ENCODE data around the gene MED8. TPM values are rescaled to one million over a fixed set of nuclear protein-coding genes. Genes with fewer than 3 reads are reported as not detected.

Gene MED8
- total and polyA plus RNA-seq, 2 of the 13 experiments (the other 11 are each of a cell fraction or from before 2014, with no cell fraction given), result 16.9 to 77.4 TPM

DNA sequence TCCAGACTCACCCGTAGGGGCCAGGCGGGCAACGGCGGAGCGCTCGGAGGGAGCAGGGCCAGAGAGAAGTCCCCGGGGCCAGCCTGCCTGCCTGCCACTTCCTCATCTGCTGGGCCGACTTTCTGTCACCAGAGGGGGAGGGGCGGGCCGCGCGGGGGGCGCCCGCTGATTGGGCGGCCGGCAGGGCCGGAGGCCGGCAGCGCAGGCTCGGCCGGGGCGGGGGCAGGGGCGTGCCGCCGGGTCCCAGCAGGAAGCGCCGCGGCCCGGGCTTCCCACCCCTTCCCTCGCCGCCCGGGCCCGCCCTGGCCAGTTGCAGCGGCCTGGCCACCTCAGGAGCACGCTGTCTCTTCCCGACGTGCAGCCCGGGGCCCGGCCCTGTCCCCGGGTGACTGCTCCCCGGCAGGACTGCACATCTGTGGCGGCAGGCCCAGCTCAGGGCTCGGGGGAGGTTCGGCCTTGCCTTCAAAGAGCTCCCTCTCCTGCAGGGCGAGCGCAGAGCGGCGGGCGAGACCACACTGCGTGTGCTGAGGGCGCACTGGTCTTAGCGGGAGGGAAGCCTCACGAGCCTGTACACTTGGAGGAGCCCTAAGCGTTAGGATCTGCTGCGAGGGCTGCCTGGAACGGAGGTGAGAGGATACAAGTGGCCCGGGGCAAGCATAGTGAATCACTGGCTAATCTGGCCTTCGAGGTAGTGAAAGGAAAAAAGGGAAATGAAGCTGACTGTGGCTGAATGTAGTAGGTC is 21.5 kb downstream of the MED8 start, which contains the start of gene ELOVL1 (continued):
- TF ChIP-seq, protein P1, sequence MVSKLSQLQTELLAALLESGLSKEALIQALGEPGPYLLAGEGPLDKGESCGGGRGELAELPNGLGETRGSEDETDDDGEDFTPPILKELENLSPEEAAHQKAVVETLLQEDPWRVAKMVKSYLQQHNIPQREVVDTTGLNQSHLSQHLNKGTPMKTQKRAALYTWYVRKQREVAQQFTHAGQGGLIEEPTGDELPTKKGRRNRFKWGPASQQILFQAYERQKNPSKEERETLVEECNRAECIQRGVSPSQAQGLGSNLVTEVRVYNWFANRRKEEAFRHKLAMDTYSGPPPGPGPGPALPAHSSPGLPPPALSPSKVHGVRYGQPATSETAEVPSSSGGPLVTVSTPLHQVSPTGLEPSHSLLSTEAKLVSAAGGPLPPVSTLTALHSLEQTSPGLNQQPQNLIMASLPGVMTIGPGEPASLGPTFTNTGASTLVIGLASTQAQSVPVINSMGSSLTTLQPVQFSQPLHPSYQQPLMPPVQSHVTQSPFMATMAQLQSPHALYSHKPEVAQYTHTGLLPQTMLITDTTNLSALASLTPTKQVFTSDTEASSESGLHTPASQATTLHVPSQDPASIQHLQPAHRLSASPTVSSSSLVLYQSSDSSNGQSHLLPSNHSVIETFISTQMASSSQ (IDR thresholded peaks at IDR 0.05; ENCODE audit: low read depth), result no peak
- TF ChIP-seq, protein P1 (CRISPR knock-in tag; IDR thresholded peaks at IDR 0.05; ENCODE audit: borderline replicate concordance), result no peak
- TF ChIP-seq ADNP (CRISPR knock-in tag; IDR thresholded peaks at IDR 0.05), result no peak
- TF ChIP-seq, protein P2, sequence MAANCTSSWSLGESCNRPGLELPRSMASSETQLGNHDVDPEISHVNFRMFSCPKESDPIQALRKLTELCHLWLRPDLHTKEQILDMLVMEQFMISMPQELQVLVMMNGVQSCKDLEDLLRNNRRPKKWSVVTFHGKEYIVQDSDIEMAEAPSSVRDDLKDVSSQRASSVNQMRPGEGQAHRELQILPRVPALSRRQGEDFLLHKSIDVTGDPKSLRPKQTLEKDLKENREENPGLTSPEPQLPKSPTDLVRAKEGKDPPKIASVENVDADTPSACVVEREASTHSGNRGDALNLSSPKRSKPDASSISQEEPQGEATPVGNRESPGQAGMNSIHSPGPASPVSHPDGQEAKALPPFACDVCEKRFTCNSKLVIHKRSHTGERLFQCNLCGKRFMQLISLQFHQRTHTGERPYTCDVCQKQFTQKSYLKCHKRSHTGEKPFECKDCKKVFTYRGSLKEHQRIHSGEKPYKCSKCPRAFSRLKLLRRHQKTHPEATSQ (CRISPR knock-in tag; IDR thresholded peaks at IDR 0.05; ENCODE audit: borderline replicate concordance), result peak; percentile 80; the same call in 1 of the 2 replicates
- TF ChIP-seq, protein P3, sequence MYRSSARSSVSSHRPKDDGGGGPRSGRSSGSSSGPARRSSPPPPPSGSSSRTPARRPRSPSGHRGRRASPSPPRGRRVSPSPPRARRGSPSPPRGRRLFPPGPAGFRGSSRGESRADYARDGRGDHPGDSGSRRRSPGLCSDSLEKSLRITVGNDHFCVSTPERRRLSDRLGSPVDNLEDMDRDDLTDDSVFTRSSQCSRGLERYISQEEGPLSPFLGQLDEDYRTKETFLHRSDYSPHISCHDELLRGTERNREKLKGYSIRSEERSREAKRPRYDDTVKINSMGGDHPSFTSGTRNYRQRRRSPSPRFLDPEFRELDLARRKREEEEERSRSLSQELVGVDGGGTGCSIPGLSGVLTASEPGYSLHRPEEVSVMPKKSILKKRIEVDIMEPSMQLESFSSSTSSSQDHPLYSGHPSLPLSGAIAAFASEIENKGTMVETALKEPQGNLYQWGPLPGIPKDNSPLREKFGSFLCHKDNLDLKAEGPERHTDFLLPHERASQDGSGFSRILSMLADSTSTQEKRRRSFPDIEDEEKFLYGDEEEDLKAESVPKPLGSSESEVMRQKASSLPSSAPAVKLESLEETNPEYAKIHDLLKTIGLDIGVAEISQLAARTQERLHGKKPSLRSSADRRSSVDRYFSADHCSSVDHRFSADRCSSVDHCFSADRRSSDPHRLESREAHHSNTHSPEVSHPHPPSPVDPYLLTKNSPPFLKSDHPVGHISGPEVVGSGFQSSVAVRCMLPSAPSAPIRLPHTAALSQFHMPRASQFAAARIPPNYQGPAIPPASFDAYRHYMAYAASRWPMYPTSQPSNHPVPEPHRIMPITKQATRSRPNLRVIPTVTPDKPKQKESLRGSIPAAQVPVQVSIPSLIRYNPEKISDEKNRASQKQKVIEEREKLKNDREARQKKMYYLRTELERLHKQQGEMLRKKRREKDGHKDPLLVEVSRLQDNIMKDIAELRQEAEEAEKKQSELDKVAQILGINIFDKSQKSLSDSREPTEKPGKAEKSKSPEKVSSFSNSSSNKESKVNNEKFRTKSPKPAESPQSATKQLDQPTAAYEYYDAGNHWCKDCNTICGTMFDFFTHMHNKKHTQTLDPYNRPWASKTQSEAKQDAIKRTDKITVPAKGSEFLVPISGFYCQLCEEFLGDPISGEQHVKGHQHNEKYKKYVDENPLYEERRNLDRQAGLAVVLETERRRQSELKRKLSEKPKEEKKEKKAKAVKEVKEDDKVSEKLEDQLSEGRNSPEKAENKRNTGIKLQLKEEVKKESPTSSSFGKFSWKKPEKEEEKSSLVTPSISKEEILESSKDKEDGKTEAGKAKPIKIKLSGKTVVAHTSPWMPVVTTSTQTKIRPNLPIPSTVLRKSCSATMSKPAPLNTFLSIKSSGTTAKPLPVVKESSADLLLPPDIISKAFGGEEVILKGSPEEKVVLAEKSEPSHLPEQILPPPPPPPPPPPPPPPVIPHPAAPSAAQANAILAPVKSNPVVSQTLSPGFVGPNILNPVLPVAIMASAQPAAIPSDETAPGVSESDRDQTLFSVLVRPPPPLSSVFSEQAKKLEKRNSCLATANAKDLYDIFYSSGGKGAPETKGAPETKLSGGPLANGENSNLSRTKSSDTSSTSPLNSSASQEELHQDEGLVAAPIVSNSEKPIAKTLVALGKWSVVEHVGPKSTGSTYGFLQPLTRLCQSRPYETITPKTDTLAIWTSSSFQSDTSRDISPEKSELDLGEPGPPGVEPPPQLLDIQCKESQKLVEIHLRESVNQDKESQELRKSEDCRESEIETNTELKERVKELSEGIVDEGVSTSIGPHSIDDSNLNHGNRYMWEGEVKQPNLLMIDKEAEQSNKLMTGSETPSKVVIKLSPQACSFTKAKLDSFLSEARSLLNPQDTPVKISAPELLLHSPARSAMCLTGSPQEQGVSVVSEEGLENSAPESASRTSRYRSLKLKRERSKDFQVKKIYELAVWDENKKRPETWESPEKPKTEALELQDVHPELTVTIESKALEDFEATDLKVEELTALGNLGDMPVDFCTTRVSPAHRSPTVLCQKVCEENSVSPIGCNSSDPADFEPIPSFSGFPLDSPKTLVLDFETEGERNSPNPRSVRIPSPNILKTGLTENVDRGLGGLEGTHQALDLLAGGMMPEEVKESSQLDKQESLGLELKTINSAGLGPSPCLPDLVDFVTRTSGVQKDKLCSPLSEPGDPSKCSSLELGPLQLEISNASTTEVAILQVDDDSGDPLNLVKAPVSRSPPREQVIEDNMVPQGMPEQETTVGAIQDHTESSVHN (CRISPR knock-in tag; IDR thresholded peaks at IDR 0.05), result no peak
- TF ChIP-seq ZNF724P (CRISPR knock-in tag; IDR thresholded peaks at IDR 0.05; ENCODE audit: borderline replicate concordance), result 0 out of 2 replicates have a peak, but pooled peaks have one; percentile 66
- TF ChIP-seq KAT2B (IDR thresholded peaks at IDR 0.05; ENCODE audit: borderline replicate concordance, low read depth, low read length), result no peak
- TF ChIP-seq PPARG (CRISPR knock-in tag; conservative IDR thresholded peaks at IDR 0.05), result peak; percentile 43; the same call in 1 of the 2 replicates
- peak; percentile 88 for TF ChIP-seq POLR2AphosphoS5 (IDR thresholded peaks at IDR 0.05; ENCODE audit: low read depth, low read length)
- peak; percentile 54; the same call in 1 of the 2 replicates for TF ChIP-seq ZNF501 (CRISPR knock-in tag; IDR thresholded peaks at IDR 0.05)
- no peak for TF ChIP-seq RBM22 (optimal IDR thresholded peaks at IDR 0.05; ENCODE audit: low read length)
- TF ChIP-seq SOX6 (IDR thresholded peaks at IDR 0.05), result no peak
- peak; percentile 24; the same call in 1 of the 2 replicates for TF ChIP-seq SOX6 (CRISPR knock-in tag; IDR thresholded peaks at IDR 0.05)
- TF ChIP-seq SMAD3 (CRISPR knock-in tag; IDR thresholded peaks at IDR 0.05), result peak; percentile 47; the same call in 1 of the 2 replicates
- no peak for TF ChIP-seq KLF15 (CRISPR knock-in tag; IDR thresholded peaks at IDR 0.05; ENCODE audit: borderline replicate concordance)
- TF ChIP-seq TBX2 (CRISPR knock-in tag; IDR thresholded peaks at IDR 0.05; ENCODE audit: borderline replicate concordance), result peak; percentile 76; the same call in 1 of the 2 replicates

All from HepG2 (cell line).